ENCODE results near the gene PRMT7. TPM values are rescaled to one million over a fixed set of nuclear protein-coding genes. Genes with fewer than 3 reads are reported as not detected.

PRMT7 gene
- total and polyA plus RNA-seq, 2 of the 8 experiments (the other 6 are each of a cell fraction or from before 2014, with no cell fraction given) = 48.2 to 49.3 TPM

DNA sequence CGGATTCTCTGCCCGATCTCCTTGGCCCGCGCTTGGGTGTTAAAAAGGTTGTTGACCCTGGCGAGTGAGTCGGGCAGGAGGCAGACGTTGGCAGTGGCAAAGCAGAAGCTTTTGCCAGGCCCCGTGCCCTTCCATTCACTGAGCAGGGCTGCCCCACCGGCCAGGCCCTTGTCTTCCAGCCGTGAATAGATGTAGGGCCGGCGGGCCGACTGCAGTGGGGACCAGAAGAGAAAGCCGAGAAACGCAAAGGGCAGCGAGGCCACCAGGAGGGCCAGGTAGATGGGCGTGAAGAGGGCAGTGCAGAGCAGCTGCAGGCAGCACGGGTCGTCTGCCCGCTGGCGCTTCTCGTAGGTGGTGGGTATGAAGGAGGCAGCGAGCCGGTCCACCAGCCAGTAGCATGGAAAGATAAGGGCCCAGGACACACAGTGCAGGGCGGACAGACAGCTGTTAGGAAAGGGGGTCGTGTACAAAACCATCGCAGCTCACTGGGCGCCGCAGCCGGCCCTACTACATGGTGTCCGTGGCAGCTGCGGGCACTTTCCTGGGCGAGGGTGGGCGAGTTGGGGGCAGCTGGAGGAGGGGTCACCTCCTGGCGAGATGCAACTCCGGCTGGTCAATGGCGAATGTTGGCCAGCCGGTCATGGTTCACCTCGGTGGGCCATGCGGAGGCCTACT, 61.0 kb downstream of the PRMT7 start (continued):
- no peak for TF ChIP-seq CHD7 (IDR thresholded peaks at IDR 0.05; ENCODE audit: insufficient replicate concordance, low read length)
- TF ChIP-seq RBBP5 (IDR thresholded peaks at IDR 0.05; ENCODE audit: borderline replicate concordance, low read depth, low read length) = no peak
- TF ChIP-seq RNF2 (IDR thresholded peaks at IDR 0.05; ENCODE audit: borderline replicate concordance, low read depth, low read length, missing control alignments, poor library complexity, severe bottlenecking) = no peak
- no peak for TF ChIP-seq BRCA1 (IDR thresholded peaks at IDR 0.05; ENCODE audit: low read depth, low read length)
- TF ChIP-seq JUND (IDR thresholded peaks at IDR 0.05; ENCODE audit: low read length) = no peak
- no peak for TF ChIP-seq CTBP2 (IDR thresholded peaks at IDR 0.05; ENCODE audit: borderline replicate concordance, insufficient read depth, insufficient read length, low read length)
- no peak for TF ChIP-seq HDAC6 (IDR thresholded peaks at IDR 0.05; ENCODE audit: low read depth, low read length)
- no peak for TF ChIP-seq SP2 (IDR thresholded peaks at IDR 0.05; ENCODE audit: low read length)
- TF ChIP-seq JUN (IDR thresholded peaks at IDR 0.05; ENCODE audit: low read depth, low read length) = no peak
